Pons (tissue), 1 donor: ENCODE results near the gene TIAM1.
"Not testable (repeated sequence)": the region's sequence is repeated elsewhere in the genome, so short reads cannot be mapped to it uniquely, and the experiment has no call there.

Experiments used
- DNase-seq: peaks from one replicate; pipeline ENCODE4 v3.0.0-alpha.2; 2016; ENCODE audit warnings: low spot score

The TIAM1 gene

GRCh38 chr21:31252091-31252490, 92.0 kb downstream of the TIAM1 start:
- DNase-seq = no peak

GRCh38 chr21:31251686-31252085, 92.4 kb downstream of the TIAM1 start:
- no peak for DNase-seq

- DNase-seq = no peak
These were observed 95.5 kb downstream of the TIAM1 start for GRCh38 chr21:31248598-31248997.

GRCh38 chr21:31243611-31244010, 100.5 kb downstream of the TIAM1 start:
- DNase-seq = no peak

GRCh38 chr21:31236528-31236927, 107.5 kb downstream of the TIAM1 start:
- DNase-seq = no peak

GRCh38 chr21:31235671-31236450, 108.2 kb downstream of the TIAM1 start:
- no peak for DNase-seq

GRCh38 chr21:31234936-31235335, 109.1 kb downstream of the TIAM1 start:
- DNase-seq = no peak

- DNase-seq = no peak
These were observed 110.3 kb downstream of the TIAM1 start for GRCh38 chr21:31233711-31234110.

- DNase-seq = no peak
These were observed 111.7 kb downstream of the TIAM1 start for GRCh38 chr21:31232344-31232743.

GRCh38 chr21:31230937-31231336, 113.1 kb downstream of the TIAM1 start:
- no peak for DNase-seq

GRCh38 chr21:31228723-31229122, 115.3 kb downstream of the TIAM1 start:
- not testable (repeated sequence) for DNase-seq

GRCh38 chr21:31225713-31226112, 118.3 kb downstream of the TIAM1 start:
- no peak for DNase-seq

- DNase-seq = no peak
These were observed 121.9 kb downstream of the TIAM1 start for GRCh38 chr21:31222142-31222541.

- DNase-seq = peak; percentile 66
These were observed 123.0 kb downstream of the TIAM1 start for GRCh38 chr21:31221043-31221442.

GRCh38 chr21:31220575-31220974, 123.5 kb downstream of the TIAM1 start:
- peak; percentile 76 for DNase-seq

- DNase-seq = no peak
These were observed 125.0 kb downstream of the TIAM1 start for GRCh38 chr21:31218830-31219608.

GRCh38 chr21:31216206-31216605, 127.9 kb downstream of the TIAM1 start:
- DNase-seq = no peak

- DNase-seq = no peak
These were observed 130.3 kb downstream of the TIAM1 start for GRCh38 chr21:31213787-31214186.

GRCh38 chr21:31211836-31212235, 132.2 kb downstream of the TIAM1 start:
- DNase-seq = no peak

- no peak for DNase-seq
These were observed 138.6 kb downstream of the TIAM1 start for GRCh38 chr21:31205412-31205811.

- no peak for DNase-seq
These were observed 139.3 kb downstream of the TIAM1 start for GRCh38 chr21:31204801-31205200.

- no peak for DNase-seq
These were observed 140.5 kb downstream of the TIAM1 start for GRCh38 chr21:31203431-31204054.

GRCh38 chr21:31201548-31201947, 142.5 kb downstream of the TIAM1 start:
- DNase-seq = peak; percentile 78
